GM18505 (cell line): ENCODE measurements around the gene KCNT2.

Experiments
- ATAC-seq: cut with Tn5 transposase; IDR thresholded peaks from one replicate; pipeline ENCODE4 v1.9.1; 2021; ENCODE audit not compliant: unreplicated experiment
- POLR2A ChIP-seq: IDR thresholded peaks from 4 replicates; pipeline ENCODE4 v1.6.1; 2011; ENCODE audit warnings: borderline replicate concordance; ENCODE audit not compliant: insufficient read depth, insufficient read length; ENCODE audit errors: extremely low read depth

The KCNT2 gene

GRCh38 chr1:196259316-196259715, 348.9 kb downstream of the KCNT2 start:
- no peak for TF ChIP-seq POLR2A
- ATAC-seq, result no peak

DNA sequence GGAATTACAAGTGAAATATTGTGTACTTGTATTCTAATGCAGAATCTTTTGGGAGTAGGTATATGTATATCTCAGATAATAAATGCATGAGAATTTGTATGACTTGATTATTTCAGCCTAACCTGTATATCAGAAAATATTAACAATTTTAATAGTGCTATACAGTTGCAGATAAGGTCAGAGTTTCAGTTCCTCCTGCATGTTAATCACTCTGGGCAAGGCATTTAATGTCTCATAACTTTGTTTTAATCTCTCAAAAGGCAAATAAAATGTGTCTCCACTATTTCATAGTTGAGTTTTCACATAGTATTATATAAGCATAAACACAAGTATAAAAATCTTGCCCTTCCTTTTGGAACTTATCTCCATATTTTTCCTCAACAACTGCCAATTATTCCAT, 352.5 kb downstream of the KCNT2 start:
- ATAC-seq, result no peak
- no peak for TF ChIP-seq POLR2A

DNA sequence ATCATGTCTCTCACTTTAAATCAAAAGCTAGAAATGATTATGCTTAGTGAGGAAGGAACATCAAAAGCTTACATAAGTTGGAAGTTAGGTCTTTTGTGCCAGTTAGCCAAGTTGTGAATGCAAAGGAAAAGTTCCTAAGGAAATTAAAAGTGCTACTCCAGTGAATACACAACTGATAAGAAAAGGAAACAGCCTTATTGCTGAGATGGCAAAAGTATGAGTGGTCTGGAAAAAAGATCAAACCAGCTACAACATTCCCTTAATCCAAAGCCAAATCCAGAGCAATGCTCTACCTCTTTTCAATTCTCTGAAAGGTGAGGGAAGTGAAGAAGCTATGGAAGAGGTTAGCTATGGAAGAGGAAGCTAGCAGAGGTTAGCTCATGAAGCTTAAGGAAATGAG, 378.7 kb downstream of the KCNT2 start:
- TF ChIP-seq POLR2A, result no peak
- no peak for ATAC-seq

DNA sequence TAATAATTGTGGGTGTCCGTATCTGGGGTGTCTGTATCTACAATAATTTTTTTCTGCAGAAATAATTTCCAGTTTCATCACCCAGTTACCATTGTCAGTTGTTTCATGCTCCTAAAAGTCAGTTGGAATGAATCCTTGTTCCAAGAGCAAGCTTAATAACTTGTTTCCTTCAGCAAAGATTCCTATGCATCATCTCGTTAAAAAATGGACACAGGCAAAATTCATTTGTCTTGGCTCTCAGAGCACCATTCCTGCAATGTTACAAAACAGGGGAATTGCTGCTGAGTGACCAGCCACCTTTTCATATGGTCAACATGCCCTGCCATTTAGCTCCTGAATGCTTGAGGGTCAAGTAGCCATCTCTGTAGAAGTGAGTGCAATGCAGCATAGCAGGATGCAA, 393.4 kb downstream of the KCNT2 start:
- no peak for ATAC-seq
- TF ChIP-seq POLR2A, result no peak

DNA sequence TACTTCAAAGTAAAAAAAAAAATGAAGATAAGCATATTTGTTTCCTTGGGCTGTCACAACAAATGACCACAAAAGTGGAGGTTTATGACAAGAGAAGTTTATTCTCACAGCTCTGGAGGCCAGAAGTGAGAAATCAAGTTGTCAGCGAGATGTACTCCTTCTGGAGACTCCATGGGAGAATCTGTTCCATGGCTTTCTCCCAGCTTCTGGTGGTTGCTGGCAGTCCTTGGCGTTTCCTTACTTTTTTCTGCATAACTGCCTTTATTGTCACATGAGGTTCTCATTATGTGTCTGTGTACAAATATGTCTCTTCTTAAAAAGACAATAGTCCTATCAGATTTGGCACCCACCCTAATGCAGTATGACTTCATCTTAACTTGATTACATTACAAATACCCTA, 398.3 kb downstream of the KCNT2 start:
- no peak for TF ChIP-seq POLR2A
- no peak for ATAC-seq

DNA sequence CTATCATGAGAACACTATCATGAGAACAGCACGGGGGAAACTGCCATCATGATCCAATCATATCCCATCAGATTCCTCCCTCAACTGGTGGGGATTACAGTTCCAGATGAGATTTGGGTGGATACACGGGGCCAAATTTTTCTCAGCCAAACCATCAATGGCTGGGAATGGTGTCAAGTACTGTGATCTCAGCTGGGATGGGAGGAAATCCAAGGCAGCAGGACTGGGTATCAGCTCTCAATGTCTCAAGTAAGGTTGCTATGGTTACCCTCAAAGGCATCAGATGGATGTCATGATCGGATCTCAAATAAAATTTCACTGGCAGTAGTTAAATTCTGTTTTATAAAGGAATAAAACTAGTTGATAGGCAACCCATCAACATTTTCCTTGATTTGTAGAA, 399.0 kb downstream of the KCNT2 start:
- ATAC-seq, result no peak
- TF ChIP-seq POLR2A, result no peak

DNA sequence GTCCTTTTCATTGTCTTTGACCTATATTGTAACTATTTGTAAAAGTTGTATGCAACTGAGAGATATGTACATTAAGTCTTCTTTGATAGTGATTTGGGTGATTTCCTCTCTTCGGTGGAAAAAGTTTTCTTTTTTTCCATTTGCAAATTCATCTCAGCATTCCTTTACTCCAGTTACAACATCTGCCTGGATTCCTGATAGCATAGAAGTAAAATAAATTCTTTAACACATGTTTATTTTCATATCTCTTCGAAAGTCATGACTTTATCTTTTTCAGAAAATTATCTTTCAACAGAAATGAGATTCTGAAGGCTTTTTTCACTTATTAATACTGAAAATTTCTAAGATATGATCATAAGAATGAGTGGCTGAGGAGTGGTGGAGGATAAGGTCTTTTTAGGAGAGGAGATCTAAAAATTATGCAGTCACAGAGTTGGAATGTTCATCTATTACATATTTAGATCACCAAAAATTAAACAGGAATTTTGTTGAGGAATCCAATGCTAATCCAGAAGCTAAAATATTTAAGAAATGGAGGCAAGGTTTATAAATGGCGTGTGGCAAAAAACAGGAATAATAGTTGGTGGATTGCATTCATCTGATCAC, 400.5 kb downstream of the KCNT2 start:
- no peak for ATAC-seq
- TF ChIP-seq POLR2A, result no peak

DNA sequence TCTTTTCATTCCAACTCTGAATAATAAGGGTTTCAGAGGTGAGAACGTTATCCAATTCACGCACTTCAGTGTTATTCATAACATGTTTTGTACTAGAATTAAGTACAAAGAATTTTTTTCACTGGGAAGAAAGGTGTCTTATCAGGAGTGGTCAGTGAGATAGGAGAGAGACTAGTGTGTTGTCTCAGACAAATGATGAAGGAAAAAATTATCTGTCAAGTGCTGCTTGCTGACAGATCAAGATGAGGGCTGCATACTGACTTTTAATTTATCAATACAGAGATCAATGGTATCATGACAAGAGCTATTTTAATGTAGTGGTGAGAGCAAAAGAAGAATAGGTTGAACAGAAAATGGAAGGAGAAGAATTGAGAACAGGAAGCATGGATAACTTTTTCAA, 402.4 kb downstream of the KCNT2 start:
- no peak for TF ChIP-seq POLR2A
- ATAC-seq, result no peak

DNA sequence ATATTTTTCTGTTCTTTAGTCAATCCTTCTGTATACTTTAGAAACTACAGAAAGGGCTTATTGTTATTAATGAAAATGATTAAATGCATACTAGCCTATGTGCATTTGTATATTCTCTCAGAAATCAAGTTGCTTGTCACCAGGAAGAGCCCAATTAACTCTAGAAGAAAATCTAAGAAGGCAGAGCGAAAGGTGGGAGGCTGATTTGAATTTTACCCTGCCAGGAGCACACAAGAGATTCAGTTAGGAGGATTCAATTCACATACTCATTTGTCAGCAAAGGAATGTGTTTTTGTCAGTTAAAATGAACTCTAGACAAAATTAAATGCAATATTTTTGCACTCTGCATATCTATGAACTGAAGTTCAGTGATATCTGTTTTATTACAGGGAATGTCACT, 411.8 kb downstream of the KCNT2 start:
- TF ChIP-seq POLR2A, result no peak
- ATAC-seq, result no peak

DNA sequence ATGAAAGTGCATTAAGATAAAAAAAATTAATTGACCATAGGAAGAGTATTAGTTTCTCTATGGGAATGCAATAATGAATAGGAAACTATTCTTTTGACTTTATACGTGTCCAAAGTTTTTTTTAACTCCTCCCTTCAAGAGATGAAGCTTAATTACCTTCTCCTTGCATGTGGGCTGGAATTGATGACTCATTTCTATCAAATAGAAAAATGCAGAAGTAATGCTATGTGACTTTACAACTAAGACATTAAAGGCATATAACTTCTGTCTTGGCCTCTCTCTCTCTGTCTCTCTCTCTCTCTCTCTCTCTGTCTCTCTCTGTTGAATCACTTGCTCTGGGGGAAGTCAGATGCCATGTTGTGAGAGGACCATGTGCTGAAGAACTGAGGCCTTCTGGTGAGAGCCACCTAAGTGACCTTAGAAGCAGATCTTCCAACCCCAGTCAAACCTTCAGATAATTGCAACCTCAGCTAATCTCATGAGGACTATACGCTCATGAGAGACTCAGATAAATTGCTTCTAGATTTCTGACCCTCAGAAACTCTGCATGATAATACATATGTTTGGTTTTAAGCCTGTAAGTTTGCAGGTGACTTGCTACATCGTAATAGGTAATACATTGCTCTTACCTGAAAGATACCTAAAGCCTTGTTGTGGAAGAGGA, 414.2 kb downstream of the KCNT2 start:
- ATAC-seq, result no peak
- no peak for TF ChIP-seq POLR2A

DNA sequence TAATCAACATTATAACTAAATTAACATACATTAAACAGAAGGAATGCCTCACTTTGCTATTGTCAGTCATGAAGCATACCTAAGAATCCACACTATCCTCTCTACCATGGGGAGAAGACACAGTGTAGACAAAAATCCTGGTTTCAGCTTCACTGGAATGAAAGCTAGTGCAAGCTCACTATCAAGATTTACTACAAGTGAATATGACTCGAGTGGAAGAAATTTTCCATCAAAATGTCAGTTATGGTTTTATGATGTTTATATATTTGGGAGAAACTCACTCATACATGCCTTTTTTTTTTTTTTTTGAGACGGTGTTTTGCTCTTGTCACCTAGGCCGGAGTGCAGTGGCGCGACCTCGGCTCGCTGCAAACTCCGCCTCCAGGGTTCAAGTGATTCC, 424.3 kb downstream of the KCNT2 start:
- ATAC-seq, result no peak
- no peak for TF ChIP-seq POLR2A

DNA sequence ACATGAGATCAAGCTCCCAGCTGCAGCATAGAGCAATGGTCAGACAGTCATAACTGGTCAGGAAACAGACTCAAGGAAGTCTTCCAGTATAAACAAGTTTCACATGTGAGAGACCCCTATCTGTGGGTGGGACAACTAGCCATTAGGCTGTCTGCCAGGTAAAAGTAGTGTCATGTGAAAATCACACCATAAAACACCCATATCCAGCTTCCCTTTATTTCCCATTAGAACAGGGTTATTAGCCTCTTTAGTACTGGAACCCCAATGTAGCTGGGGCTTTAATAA, 426.7 kb downstream of the KCNT2 start:
- ATAC-seq, result no peak
- no peak for TF ChIP-seq POLR2A

GRCh38 chr1:196180847-196181593, 427.2 kb downstream of the KCNT2 start:
- TF ChIP-seq POLR2A, result no peak
- no peak for ATAC-seq

DNA sequence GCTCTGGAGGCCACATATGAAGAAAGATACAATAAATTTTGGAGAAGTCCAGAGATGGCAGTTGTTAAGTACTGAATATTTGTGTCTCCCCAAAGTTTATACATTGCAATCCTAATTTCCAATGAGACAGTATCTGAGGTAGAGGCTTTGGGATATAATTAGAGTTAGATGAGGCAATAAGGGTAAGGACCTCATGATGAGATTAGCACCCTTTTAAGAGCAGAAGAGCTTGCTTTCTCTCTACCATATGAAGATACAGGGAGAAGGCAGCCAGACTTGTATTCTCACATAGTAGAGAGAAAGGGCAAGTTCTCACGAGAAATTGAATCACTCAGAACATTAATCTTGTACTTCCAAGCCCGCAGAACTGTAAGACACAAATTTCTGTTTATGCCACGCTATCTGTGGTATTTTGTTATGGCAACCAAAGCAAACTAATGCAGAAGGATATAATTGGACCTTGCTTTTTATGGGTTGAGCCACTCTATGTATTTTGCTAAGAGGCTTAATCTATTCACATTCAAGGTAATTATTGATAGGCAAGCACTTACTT, 430.1 kb downstream of the KCNT2 start:
- no peak for TF ChIP-seq POLR2A
- no peak for ATAC-seq
